ENCODE data around the gene CPHXL.

DNA sequence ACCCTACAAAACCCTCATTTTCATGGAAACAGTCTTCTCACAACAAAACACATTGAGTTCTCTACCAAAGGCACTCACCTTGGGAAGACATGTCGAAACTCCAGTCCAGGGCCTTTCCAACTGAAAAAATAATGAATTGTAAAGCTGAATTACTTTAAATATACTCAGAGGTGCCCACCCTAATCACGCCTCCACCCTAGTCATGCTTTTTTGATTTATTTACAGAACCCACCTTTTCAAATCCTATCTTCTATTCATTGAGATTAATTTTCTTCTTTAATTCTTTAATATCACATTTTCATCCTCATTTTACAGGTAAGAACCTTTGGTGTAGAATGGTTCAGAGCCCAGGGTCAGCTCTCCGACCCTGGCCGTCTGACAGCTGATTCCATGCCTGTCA is 49.4 kb downstream of the CPHXL start, which contains the start of gene CPHXL2:
- TF ChIP-seq, protein P1, sequence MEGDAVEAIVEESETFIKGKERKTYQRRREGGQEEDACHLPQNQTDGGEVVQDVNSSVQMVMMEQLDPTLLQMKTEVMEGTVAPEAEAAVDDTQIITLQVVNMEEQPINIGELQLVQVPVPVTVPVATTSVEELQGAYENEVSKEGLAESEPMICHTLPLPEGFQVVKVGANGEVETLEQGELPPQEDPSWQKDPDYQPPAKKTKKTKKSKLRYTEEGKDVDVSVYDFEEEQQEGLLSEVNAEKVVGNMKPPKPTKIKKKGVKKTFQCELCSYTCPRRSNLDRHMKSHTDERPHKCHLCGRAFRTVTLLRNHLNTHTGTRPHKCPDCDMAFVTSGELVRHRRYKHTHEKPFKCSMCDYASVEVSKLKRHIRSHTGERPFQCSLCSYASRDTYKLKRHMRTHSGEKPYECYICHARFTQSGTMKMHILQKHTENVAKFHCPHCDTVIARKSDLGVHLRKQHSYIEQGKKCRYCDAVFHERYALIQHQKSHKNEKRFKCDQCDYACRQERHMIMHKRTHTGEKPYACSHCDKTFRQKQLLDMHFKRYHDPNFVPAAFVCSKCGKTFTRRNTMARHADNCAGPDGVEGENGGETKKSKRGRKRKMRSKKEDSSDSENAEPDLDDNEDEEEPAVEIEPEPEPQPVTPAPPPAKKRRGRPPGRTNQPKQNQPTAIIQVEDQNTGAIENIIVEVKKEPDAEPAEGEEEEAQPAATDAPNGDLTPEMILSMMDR (conservative IDR thresholded peaks at IDR 0.05; ENCODE audit: low read depth, low read length), result no peak
- TF ChIP-seq EZH2 (IDR thresholded peaks at IDR 0.05; ENCODE audit: borderline replicate concordance, low read depth, low read length, poor library complexity, severe bottlenecking), result no peak
